GM18873 (cell line): ENCODE measurements around the gene NUP37.

Experiments
- ATAC-seq: cut with Tn5 transposase; IDR thresholded peaks from one replicate; pipeline ENCODE4 v1.9.1; 2021; ENCODE audit warnings: mild to moderate bottlenecking, moderate library complexity, moderate number of reproducible peaks; ENCODE audit not compliant: unreplicated experiment, low FRiP score

The NUP37 gene

DNA sequence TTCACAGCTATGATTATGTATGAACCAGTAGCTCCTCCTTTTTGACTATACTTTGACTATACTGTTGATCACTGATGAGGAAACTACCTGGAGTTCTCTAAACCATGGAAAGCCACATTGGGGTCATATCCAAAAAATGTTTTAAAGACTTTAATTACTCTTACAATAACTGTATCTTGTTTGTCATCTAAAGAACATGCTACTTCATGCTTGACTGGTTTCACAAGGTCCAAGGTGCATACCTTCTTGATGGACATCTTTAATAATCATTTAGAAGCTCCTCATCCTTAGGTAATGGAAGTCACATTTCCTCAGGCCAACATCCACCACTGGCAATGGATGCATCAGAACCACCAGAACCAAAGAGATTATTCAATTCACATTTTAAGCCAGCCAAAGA lies 88.1 kb downstream of the NUP37 start:
- no peak for ATAC-seq

DNA sequence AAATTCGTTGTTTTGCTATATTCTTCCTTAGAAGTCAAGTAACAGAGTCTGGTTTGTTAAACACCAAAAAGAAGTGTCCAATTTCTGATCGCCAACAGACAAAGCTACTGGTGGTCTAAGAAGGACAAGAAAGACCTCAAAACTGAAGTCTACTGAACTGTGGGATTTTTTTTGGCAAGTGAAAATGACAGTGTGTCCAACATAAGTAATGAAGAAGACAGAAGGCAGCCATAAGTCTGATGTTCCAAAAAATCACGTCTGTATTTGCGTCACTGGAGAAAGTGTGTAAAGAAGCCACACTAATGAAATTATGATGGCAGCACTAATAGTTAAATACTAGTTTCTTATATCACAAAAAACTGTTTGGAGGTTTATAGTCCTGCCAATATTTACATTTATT lies 90.8 kb downstream of the NUP37 start:
- ATAC-seq: no peak

DNA sequence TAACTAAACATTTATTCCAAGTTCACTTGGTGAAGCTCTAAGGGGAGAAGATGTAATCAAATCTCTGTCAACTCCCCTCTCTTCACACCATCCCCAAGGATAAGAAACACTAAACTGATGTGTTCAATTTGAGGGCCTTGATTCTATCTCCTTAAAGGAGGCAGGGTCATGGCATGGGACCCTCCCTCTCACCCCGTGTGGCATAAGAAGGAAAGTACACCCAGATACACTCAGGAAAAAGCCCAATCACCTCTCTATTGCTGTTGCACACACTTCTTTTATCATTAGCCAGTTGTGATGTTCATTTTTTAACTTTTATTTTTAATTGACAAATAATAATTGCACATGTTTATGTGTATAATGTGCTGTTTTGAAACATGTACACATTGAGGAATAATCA lies 93.2 kb downstream of the NUP37 start:
- no peak for ATAC-seq

DNA sequence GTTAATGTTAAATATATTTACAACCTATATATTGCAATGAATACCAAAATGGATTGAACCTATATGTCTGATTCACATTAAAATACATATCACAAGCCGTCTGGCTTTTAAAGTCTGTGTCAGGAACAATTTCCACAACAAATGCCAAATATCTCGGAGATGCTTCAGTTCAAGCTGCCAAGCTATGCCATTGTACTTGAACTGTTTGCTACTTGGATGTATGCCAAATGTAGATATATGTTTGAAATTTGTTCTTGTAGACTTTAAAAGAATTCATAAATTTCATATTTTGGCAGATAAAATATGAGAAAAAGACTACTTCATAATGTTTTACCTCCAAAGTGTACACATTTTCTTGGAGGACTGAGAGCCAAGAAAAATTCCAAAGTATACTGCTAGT lies 95.1 kb downstream of the NUP37 start:
- no peak for ATAC-seq

DNA sequence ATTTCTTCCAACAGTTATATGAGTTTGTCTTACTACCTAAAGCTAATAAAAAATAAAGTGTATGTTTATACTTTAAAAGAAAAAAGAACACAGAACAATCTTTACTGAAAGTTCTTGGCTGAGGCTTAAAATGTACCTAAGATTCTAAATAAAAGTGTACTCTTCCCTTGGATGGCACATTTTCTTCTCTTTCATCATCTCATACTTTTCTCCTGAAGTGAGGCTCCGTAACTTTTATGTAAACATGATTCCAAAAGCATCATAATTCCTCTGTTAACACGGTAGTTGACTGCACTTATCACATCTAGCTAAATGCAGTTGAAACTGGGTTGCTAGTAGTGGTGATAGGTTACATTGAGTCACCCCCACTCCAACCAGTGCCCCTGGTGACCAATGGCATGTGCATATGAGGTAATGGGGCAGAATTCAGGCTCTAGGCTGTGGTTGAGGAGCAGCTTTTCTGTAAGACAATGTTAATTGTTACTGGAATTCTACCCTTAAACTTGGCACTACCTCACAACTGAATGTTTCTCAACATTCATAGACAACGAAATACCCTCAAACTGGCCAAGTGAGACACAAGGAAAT lies 96.5 kb downstream of the NUP37 start:
- no peak for ATAC-seq
